ENCODE results near the gene MAPK1. TPM values are rescaled to one million over a fixed set of nuclear protein-coding genes. Genes with fewer than 3 reads are reported as not detected.
"Not testable (repeated sequence)": the region's sequence is repeated elsewhere in the genome, so short reads cannot be mapped to it uniquely, and the experiment has no call there.

MAPK1 gene
- total RNA-seq, 1 donor from 2014 or later, result 37.2 TPM

GRCh38 chr22:21727768-21728167 is 139.7 kb downstream of the MAPK1 start:
- Histone ChIP-seq H3K4me3 (ENCODE audit: low read depth, low read length) (no peak overlapping the region), H3K36me3 (ENCODE audit: control insufficient read depth, insufficient read depth, low read length) (no peaks in the 10 kb centered on the region), H3K27me3 (ENCODE audit: control insufficient read depth, insufficient read depth, low read length) (no peaks in the 10 kb centered on the region)
- no peak for TF ChIP-seq CTCF (IDR thresholded peaks at IDR 0.05; ENCODE audit: insufficient read depth, low read length, poor library complexity, severe bottlenecking)
- no peak for DNase-seq (ENCODE audit: low read depth)

- no peak for TF ChIP-seq CTCF (IDR thresholded peaks at IDR 0.05; ENCODE audit: insufficient read depth, low read length, poor library complexity, severe bottlenecking)
- Histone ChIP-seq H3K27me3 (ENCODE audit: control insufficient read depth, insufficient read depth, low read length) (no peaks in the 10 kb centered on the region), H3K4me3 (ENCODE audit: low read depth, low read length) (no peak overlapping the region), H3K36me3 (ENCODE audit: control insufficient read depth, insufficient read depth, low read length) (no peaks in the 10 kb centered on the region)
- no peak for DNase-seq (ENCODE audit: low read depth)
These were observed 140.3 kb downstream of the MAPK1 start for GRCh38 chr22:21727159-21727558.

GRCh38 chr22:21726650-21727049 is 140.8 kb downstream of the MAPK1 start:
- Histone ChIP-seq H3K36me3 (ENCODE audit: control insufficient read depth, insufficient read depth, low read length) (no peaks in the 10 kb centered on the region), H3K27me3 (ENCODE audit: control insufficient read depth, insufficient read depth, low read length) (no peaks in the 10 kb centered on the region), H3K4me3 (ENCODE audit: low read depth, low read length) (no peak overlapping the region)
- no peak for DNase-seq (ENCODE audit: low read depth)
- TF ChIP-seq CTCF (IDR thresholded peaks at IDR 0.05; ENCODE audit: insufficient read depth, low read length, poor library complexity, severe bottlenecking), result no peak

GRCh38 chr22:21725956-21726649 is 141.3 kb downstream of the MAPK1 start:
- DNase-seq (ENCODE audit: low read depth), result no peak
- H3K27me3 ChIP-seq (ENCODE audit: control insufficient read depth, insufficient read depth, low read length), result no peaks in the 10 kb centered on the region
- no peak for TF ChIP-seq CTCF (IDR thresholded peaks at IDR 0.05; ENCODE audit: insufficient read depth, low read length, poor library complexity, severe bottlenecking)
- H3K4me3 ChIP-seq (ENCODE audit: low read depth, low read length), result no peak overlapping the region
- H3K36me3 ChIP-seq (ENCODE audit: control insufficient read depth, insufficient read depth, low read length), result no peaks in the 10 kb centered on the region

- H3K4me3 ChIP-seq (ENCODE audit: low read depth, low read length); H3K27me3 ChIP-seq (ENCODE audit: control insufficient read depth, insufficient read depth, low read length); DNase-seq (ENCODE audit: low read depth); H3K36me3 ChIP-seq (ENCODE audit: control insufficient read depth, insufficient read depth, low read length): not testable (repeated sequence)
These were observed 142.9 kb downstream of the MAPK1 start for GRCh38 chr22:21724496-21724895.

- H3K27me3 ChIP-seq (ENCODE audit: control insufficient read depth, insufficient read depth, low read length); H3K4me3 ChIP-seq (ENCODE audit: low read depth, low read length); H3K36me3 ChIP-seq (ENCODE audit: control insufficient read depth, insufficient read depth, low read length); DNase-seq (ENCODE audit: low read depth): not testable (repeated sequence)
These were observed 146.1 kb downstream of the MAPK1 start for GRCh38 chr22:21721195-21721852.

GRCh38 chr22:21720191-21720859 is 147.1 kb downstream of the MAPK1 start:
- DNase-seq (ENCODE audit: low read depth); H3K27me3 ChIP-seq (ENCODE audit: control insufficient read depth, insufficient read depth, low read length); H3K36me3 ChIP-seq (ENCODE audit: control insufficient read depth, insufficient read depth, low read length); H3K4me3 ChIP-seq (ENCODE audit: low read depth, low read length): not testable (repeated sequence)

Measured in kidney epithelial cell (primary cell).